B cell (primary cell): ENCODE measurements around the gene RCBTB1.

Source experiments
- CTCF ChIP-seq: fragments of 200-600 bp; IDR thresholded peaks from one replicate; pipeline ENCODE4 v1.8.0; 2022; ENCODE audit warnings: antibody characterized with exemption, mild to moderate bottlenecking
- EZH2 ChIP-seq: IDR thresholded peaks from 2 replicates; pipeline ENCODE4 v1.6.1; 2012; ENCODE audit warnings: borderline replicate concordance, low read depth, mild to moderate bottlenecking, moderate library complexity, low read length; ENCODE audit not compliant: insufficient read depth, poor library complexity, severe bottlenecking

- no peak for TF ChIP-seq CTCF
- no peak for TF ChIP-seq EZH2
These were observed 42.7 kb upstream of the RCBTB1 start, which contains the start of gene ARL11 for GRCh38 chr13:49627831-49628652.
